Measurements from ENCODE around the gene TBC1D10A.
A peak's percentile ranks its signal among the peaks of the same experiment; 100 is the strongest.

TBC1D10A gene

GRCh38 chr22:30248484-30248883, 78.3 kb downstream of the TBC1D10A start:
- TF ChIP-seq CTCF (IDR thresholded peaks at IDR 0.05; ENCODE audit: low read depth, low read length), result no peak
- DNase-seq (ENCODE audit: extremely low read depth, low read depth), result no peak

GRCh38 chr22:30247974-30248373, 78.8 kb downstream of the TBC1D10A start:
- no peak for TF ChIP-seq CTCF (IDR thresholded peaks at IDR 0.05; ENCODE audit: low read depth, low read length)
- no peak for DNase-seq (ENCODE audit: extremely low read depth, low read depth)

- TF ChIP-seq CTCF (IDR thresholded peaks at IDR 0.05; ENCODE audit: low read depth, low read length), result no peak
Observed at GRCh38 chr22:30247561-30247960, 79.2 kb downstream of the TBC1D10A start.

GRCh38 chr22:30246814-30247376, 79.8 kb downstream of the TBC1D10A start:
- no peak for TF ChIP-seq CTCF (IDR thresholded peaks at IDR 0.05; ENCODE audit: low read depth, low read length)
- no peak for DNase-seq (ENCODE audit: extremely low read depth, low read depth)

More at GRCh38 chr22:30247561-30247960, 79.2 kb downstream of the TBC1D10A start:
- DNase-seq (ENCODE audit: extremely low read depth, low read depth), result no peak

GRCh38 chr22:30245985-30246813, 80.5 kb downstream of the TBC1D10A start, which contains the start of gene LIF:
TSS of gene LIF (minus strand) at chr22:30246759. CDS start at chr22:30246695, 64 bp downstream.
- no peak for DNase-seq (ENCODE audit: extremely low read depth, low read depth)
- peak; percentile 8 for TF ChIP-seq CTCF (IDR thresholded peaks at IDR 0.05; ENCODE audit: low read depth, low read length)

- DNase-seq (ENCODE audit: extremely low read depth, low read depth), result no peak
- no peak for TF ChIP-seq CTCF (IDR thresholded peaks at IDR 0.05; ENCODE audit: low read depth, low read length)
Observed at GRCh38 chr22:30245181-30245984, 81.4 kb downstream of the TBC1D10A start.

Data from AG09319 (cell line).